Measurements from ENCODE around the gene ZNF710. TPM values are rescaled to one million over a fixed set of nuclear protein-coding genes. Genes with fewer than 3 reads are reported as not detected.
A peak's percentile ranks its signal among the peaks of the same experiment; 100 is the strongest.

Gene ZNF710
- total and polyA plus RNA-seq, 2 of the 13 experiments (the other 11 are each of a cell fraction or from before 2014, with no cell fraction given), result 4.7 to 20.6 TPM

DNA sequence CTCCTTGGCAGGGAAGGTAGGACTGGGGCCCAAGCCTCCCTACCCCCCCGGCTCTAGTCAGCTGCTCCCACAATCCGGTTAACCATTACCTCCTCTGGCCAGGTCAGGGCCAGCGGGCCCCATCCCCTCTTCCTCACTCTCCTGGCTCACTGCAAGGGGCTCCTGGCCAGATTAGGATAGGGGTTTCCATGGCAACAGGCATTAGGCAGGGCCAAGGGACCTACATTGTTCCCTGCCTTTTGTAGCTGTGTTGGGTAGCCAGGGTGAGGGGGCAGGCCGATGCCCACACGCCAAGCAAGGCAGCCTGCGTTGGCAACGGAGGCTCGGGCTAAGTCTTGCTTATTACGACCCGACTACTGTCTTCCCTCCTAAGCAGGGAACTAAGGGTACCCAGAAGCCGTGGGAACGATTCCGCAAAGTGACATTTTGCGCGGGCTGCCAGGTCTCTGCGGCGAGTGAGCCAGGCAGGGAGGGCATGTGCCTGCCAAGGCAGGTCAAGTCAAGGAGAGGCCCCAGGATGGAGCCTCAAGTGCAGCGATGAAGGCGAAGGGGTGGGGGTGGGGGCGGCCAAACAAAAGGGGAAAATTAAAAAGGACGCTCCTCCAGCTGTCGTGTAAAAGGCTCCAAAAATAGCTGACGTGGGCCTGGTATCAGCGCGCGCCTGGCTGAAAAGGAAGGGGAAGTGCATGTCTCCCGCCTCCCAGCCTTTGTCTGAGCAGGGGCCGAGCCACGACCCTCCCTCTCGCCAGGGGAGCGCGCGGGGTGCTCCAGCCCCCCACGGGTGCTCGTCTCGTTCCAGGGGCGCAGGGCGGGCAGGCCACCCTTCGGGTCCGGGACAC lies 100.2 kb downstream of the ZNF710 start (continued):
- TF ChIP-seq, protein P1, sequence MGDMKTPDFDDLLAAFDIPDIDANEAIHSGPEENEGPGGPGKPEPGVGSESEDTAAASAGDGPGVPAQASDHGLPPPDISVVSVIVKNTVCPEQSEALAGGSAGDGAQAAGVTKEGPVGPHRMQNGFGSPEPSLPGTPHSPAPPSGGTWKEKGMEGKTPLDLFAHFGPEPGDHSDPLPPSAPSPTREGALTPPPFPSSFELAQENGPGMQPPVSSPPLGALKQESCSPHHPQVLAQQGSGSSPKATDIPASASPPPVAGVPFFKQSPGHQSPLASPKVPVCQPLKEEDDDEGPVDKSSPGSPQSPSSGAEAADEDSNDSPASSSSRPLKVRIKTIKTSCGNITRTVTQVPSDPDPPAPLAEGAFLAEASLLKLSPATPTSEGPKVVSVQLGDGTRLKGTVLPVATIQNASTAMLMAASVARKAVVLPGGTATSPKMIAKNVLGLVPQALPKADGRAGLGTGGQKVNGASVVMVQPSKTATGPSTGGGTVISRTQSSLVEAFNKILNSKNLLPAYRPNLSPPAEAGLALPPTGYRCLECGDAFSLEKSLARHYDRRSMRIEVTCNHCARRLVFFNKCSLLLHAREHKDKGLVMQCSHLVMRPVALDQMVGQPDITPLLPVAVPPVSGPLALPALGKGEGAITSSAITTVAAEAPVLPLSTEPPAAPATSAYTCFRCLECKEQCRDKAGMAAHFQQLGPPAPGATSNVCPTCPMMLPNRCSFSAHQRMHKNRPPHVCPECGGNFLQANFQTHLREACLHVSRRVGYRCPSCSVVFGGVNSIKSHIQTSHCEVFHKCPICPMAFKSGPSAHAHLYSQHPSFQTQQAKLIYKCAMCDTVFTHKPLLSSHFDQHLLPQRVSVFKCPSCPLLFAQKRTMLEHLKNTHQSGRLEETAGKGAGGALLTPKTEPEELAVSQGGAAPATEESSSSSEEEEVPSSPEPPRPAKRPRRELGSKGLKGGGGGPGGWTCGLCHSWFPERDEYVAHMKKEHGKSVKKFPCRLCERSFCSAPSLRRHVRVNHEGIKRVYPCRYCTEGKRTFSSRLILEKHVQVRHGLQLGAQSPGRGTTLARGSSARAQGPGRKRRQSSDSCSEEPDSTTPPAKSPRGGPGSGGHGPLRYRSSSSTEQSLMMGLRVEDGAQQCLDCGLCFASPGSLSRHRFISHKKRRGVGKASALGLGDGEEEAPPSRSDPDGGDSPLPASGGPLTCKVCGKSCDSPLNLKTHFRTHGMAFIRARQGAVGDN (CRISPR knock-in tag; IDR thresholded peaks at IDR 0.05), result peak; percentile 77
- no peak for TF ChIP-seq FOXP1 (IDR thresholded peaks at IDR 0.05)
- no peak for TF ChIP-seq FOXP1 (CRISPR knock-in tag; IDR thresholded peaks at IDR 0.05)
- TF ChIP-seq, protein P2, sequence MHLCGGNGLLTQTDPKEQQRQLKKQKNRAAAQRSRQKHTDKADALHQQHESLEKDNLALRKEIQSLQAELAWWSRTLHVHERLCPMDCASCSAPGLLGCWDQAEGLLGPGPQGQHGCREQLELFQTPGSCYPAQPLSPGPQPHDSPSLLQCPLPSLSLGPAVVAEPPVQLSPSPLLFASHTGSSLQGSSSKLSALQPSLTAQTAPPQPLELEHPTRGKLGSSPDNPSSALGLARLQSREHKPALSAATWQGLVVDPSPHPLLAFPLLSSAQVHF (CRISPR knock-in tag; IDR thresholded peaks at IDR 0.05), result no peak
- TF ChIP-seq, protein P3, sequence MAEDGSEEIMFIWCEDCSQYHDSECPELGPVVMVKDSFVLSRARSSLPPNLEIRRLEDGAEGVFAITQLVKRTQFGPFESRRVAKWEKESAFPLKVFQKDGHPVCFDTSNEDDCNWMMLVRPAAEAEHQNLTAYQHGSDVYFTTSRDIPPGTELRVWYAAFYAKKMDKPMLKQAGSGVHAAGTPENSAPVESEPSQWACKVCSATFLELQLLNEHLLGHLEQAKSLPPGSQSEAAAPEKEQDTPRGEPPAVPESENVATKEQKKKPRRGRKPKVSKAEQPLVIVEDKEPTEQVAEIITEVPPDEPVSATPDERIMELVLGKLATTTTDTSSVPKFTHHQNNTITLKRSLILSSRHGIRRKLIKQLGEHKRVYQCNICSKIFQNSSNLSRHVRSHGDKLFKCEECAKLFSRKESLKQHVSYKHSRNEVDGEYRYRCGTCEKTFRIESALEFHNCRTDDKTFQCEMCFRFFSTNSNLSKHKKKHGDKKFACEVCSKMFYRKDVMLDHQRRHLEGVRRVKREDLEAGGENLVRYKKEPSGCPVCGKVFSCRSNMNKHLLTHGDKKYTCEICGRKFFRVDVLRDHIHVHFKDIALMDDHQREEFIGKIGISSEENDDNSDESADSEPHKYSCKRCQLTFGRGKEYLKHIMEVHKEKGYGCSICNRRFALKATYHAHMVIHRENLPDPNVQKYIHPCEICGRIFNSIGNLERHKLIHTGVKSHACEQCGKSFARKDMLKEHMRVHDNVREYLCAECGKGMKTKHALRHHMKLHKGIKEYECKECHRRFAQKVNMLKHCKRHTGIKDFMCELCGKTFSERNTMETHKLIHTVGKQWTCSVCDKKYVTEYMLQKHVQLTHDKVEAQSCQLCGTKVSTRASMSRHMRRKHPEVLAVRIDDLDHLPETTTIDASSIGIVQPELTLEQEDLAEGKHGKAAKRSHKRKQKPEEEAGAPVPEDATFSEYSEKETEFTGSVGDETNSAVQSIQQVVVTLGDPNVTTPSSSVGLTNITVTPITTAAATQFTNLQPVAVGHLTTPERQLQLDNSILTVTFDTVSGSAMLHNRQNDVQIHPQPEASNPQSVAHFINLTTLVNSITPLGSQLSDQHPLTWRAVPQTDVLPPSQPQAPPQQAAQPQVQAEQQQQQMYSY (CRISPR knock-in tag; IDR thresholded peaks at IDR 0.05), result no peak
- TF ChIP-seq, protein P4, sequence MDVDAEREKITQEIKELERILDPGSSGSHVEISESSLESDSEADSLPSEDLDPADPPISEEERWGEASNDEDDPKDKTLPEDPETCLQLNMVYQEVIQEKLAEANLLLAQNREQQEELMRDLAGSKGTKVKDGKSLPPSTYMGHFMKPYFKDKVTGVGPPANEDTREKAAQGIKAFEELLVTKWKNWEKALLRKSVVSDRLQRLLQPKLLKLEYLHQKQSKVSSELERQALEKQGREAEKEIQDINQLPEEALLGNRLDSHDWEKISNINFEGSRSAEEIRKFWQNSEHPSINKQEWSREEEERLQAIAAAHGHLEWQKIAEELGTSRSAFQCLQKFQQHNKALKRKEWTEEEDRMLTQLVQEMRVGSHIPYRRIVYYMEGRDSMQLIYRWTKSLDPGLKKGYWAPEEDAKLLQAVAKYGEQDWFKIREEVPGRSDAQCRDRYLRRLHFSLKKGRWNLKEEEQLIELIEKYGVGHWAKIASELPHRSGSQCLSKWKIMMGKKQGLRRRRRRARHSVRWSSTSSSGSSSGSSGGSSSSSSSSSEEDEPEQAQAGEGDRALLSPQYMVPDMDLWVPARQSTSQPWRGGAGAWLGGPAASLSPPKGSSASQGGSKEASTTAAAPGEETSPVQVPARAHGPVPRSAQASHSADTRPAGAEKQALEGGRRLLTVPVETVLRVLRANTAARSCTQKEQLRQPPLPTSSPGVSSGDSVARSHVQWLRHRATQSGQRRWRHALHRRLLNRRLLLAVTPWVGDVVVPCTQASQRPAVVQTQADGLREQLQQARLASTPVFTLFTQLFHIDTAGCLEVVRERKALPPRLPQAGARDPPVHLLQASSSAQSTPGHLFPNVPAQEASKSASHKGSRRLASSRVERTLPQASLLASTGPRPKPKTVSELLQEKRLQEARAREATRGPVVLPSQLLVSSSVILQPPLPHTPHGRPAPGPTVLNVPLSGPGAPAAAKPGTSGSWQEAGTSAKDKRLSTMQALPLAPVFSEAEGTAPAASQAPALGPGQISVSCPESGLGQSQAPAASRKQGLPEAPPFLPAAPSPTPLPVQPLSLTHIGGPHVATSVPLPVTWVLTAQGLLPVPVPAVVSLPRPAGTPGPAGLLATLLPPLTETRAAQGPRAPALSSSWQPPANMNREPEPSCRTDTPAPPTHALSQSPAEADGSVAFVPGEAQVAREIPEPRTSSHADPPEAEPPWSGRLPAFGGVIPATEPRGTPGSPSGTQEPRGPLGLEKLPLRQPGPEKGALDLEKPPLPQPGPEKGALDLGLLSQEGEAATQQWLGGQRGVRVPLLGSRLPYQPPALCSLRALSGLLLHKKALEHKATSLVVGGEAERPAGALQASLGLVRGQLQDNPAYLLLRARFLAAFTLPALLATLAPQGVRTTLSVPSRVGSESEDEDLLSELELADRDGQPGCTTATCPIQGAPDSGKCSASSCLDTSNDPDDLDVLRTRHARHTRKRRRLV (CRISPR knock-in tag; IDR thresholded peaks at IDR 0.05), result no peak
- no peak for TF ChIP-seq HES4 (CRISPR knock-in tag; IDR thresholded peaks at IDR 0.05; ENCODE audit: borderline replicate concordance)
- TF ChIP-seq, protein P5, sequence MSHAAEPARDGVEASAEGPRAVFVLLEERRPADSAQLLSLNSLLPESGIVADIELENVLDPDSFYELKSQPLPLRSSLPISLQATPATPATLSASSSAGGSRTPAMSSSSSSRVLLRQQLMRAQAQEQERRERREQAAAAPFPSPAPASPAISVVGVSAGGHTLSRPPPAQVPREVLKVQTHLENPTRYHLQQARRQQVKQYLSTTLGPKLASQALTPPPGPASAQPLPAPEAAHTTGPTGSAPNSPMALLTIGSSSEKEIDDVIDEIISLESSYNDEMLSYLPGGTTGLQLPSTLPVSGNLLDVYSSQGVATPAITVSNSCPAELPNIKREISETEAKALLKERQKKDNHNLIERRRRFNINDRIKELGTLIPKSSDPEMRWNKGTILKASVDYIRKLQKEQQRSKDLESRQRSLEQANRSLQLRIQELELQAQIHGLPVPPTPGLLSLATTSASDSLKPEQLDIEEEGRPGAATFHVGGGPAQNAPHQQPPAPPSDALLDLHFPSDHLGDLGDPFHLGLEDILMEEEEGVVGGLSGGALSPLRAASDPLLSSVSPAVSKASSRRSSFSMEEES (CRISPR knock-in tag; IDR thresholded peaks at IDR 0.05), result peak; percentile 76
- TF ChIP-seq RARG (CRISPR knock-in tag; IDR thresholded peaks at IDR 0.05; ENCODE audit: low read depth), result no peak
- TF ChIP-seq ZNF282 (IDR thresholded peaks at IDR 0.05; ENCODE audit: partially characterized antibody), result no peak
- TF ChIP-seq, protein P6, sequence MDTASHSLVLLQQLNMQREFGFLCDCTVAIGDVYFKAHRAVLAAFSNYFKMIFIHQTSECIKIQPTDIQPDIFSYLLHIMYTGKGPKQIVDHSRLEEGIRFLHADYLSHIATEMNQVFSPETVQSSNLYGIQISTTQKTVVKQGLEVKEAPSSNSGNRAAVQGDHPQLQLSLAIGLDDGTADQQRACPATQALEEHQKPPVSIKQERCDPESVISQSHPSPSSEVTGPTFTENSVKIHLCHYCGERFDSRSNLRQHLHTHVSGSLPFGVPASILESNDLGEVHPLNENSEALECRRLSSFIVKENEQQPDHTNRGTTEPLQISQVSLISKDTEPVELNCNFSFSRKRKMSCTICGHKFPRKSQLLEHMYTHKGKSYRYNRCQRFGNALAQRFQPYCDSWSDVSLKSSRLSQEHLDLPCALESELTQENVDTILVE (CRISPR knock-in tag; IDR thresholded peaks at IDR 0.05), result no peak

Data from HepG2 (cell line).